GM23338 (cell line): Measurements from ENCODE around the gene BEND2. TPM values are rescaled to one million over a fixed set of nuclear protein-coding genes. Genes with fewer than 3 reads are reported as not detected.

Experiments used
- ATAC-seq: fragments of 200-7000 bp; cut with Tn5 transposase; 3 replicates; pipeline ENCODE4 v1.9.1; 2020
- DNase-seq: peaks from one replicate; pipeline ENCODE4 v3.0.0-alpha.2; 2015; ENCODE audit warnings: low spot score
- H2AFZ ChIP-seq: fragments of 200-600 bp; sonication (generic); 2 replicates; pipeline ENCODE4 v1.8.0; 2016; ENCODE audit warnings: antibody characterized with exemption, mild to moderate bottlenecking, moderate library complexity
- H3F3A ChIP-seq: fragments of 200-600 bp; sonication (generic); replicated peaks from 2 replicates; pipeline ENCODE4 v1.8.0; 2017; ENCODE audit warnings: antibody characterized with exemption, mixed run types, low read depth
- H3K27ac ChIP-seq: fragments of 200-600 bp; sonication (generic); 2 replicates; pipeline ENCODE4 v1.6.1; 2016; ENCODE audit warnings: low read depth
- H3K27me3 ChIP-seq: fragments of 200-600 bp; sonication (generic); 2 replicates; pipeline ENCODE4 v1.8.0; 2016; ENCODE audit warnings: mild to moderate bottlenecking, mixed run types, moderate library complexity; ENCODE audit not compliant: insufficient read depth
- H3K36me3 ChIP-seq: fragments of 200-600 bp; sonication (generic); 2 replicates; pipeline ENCODE4 v1.8.0; 2016; ENCODE audit warnings: mild to moderate bottlenecking; ENCODE audit not compliant: insufficient read depth
- H3K4me1 ChIP-seq: fragments of 200-600 bp; sonication (generic); 2 replicates; pipeline ENCODE4 v1.8.0; 2016; ENCODE audit warnings: mild to moderate bottlenecking, moderate library complexity; ENCODE audit not compliant: insufficient read depth
- H3K4me2 ChIP-seq: fragments of 200-600 bp; sonication (generic); 2 replicates; pipeline ENCODE4 v1.7.1; 2017; ENCODE audit warnings: mixed run types
- H3K4me3 ChIP-seq: fragments of 200-600 bp; sonication (generic); 2 replicates; pipeline ENCODE4 v1.6.1; 2016; ENCODE audit warnings: mixed run types
- H3K79me2 ChIP-seq: fragments of 200-600 bp; sonication (generic); replicated peaks from 2 replicates; pipeline ENCODE4 v1.8.0; 2017; ENCODE audit warnings: mild to moderate bottlenecking; ENCODE audit not compliant: insufficient read depth
- H3K9me2 ChIP-seq: fragments of 200-600 bp; sonication (generic); 2 replicates; pipeline ENCODE4 v1.8.0; 2017; ENCODE audit not compliant: insufficient read depth
- H4K20me1 ChIP-seq: fragments of 200-600 bp; sonication (generic); replicated peaks from 2 replicates; pipeline ENCODE4 v1.8.0; 2017; ENCODE audit warnings: mild to moderate bottlenecking; ENCODE audit not compliant: insufficient read depth
- H3K27ac Mint-ChIP-seq: 2 replicates; pipeline ENCODE4 v1.8.0; 2020; ENCODE audit warnings: inconsistent platforms, mild to moderate bottlenecking, moderate library complexity, mixed read lengths
- H3K27me3 Mint-ChIP-seq: 3 replicates; pipeline ENCODE4 v1.8.0; 2022; ENCODE audit warnings: low read depth, mild to moderate bottlenecking, moderate library complexity, mixed read lengths, inconsistent platforms; ENCODE audit not compliant: insufficient read depth, poor library complexity
- H3K36me3 Mint-ChIP-seq: 3 replicates; pipeline ENCODE4 v1.8.0; 2021; ENCODE audit warnings: low read depth, mild to moderate bottlenecking, inconsistent platforms, moderate library complexity, mixed read lengths
- H3K4me1 Mint-ChIP-seq: 3 replicates; pipeline ENCODE4 v1.8.0; 2020; ENCODE audit warnings: mild to moderate bottlenecking, inconsistent platforms, mixed read lengths
- H3K4me3 Mint-ChIP-seq: 3 replicates; pipeline ENCODE4 v1.8.0; 2021; ENCODE audit warnings: moderate library complexity, mild to moderate bottlenecking, inconsistent platforms, mixed read lengths
- H3K9me3 Mint-ChIP-seq: 3 replicates; pipeline ENCODE4 v1.8.0; 2020; ENCODE audit warnings: moderate library complexity, mild to moderate bottlenecking, inconsistent platforms, mixed read lengths
- NANOG ChIP-seq: IDR thresholded peaks from 2 replicates; pipeline ENCODE4 v1.6.1; 2016; ENCODE audit warnings: antibody characterized with exemption, borderline replicate concordance
- ZNF114 ChIP-seq: fragments of 250-450 bp; sonication (Bioruptor Pico); IDR thresholded peaks from 2 replicates; pipeline ENCODE4 v1.5.0; 2020; ENCODE audit warnings: mild to moderate bottlenecking, moderate library complexity
- polyA plus RNA-seq: library from polyadenylated mRNA; unstranded; fragments of >200 nt; fragmentation: Nextera tagmentation; extraction: Ambion mirVana; gene quantifications from 2 replicates; pipeline ENCODE4 v1.2.1, GENCODE V29; 2016
- total RNA-seq: library from RNA; depleted of rRNA; stranded (reverse); fragments of >200 nt; shearing (Covaris generic); gene quantifications from 2 replicates; pipeline ENCODE4 v1.2.3, GENCODE V29; 2014
- TF ChIP-seq, protein P1 (sequence below): fragments of 250-450 bp; sonication (Bioruptor Pico); IDR thresholded peaks from 2 replicates; pipeline ENCODE4 v1.5.0; 2020; ENCODE audit warnings: mild to moderate bottlenecking, moderate library complexity
- TF ChIP-seq, protein P2 (sequence below): IDR thresholded peaks from one replicate; pipeline ENCODE4 v1.6.1; 2018; ENCODE audit warnings: antibody characterized with exemption; ENCODE audit not compliant: unreplicated experiment

BEND2 gene
- total and polyA plus RNA-seq, 2 experiments from 2014 or later: not detected

DNA sequence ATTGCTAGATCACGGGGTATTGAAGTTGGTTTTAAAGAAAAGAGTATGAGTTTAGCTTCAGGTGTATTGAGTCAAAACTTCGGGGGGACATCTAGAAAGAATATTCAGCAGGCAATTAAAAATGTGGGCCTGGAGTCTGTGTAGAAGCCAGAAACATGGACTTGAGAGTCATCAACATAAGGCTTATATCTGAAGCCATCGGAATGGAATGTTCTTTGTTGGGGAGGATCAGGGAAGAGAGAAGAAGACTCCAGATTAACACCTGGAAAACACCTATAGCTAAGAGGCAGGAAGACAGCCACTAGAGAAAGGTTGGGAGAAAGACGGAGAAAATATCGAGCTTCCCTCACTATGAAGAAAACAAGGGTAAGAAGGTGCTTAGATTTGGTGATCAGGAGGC lies 69.5 kb downstream of the BEND2 start (continued):
- TF ChIP-seq, protein P1, sequence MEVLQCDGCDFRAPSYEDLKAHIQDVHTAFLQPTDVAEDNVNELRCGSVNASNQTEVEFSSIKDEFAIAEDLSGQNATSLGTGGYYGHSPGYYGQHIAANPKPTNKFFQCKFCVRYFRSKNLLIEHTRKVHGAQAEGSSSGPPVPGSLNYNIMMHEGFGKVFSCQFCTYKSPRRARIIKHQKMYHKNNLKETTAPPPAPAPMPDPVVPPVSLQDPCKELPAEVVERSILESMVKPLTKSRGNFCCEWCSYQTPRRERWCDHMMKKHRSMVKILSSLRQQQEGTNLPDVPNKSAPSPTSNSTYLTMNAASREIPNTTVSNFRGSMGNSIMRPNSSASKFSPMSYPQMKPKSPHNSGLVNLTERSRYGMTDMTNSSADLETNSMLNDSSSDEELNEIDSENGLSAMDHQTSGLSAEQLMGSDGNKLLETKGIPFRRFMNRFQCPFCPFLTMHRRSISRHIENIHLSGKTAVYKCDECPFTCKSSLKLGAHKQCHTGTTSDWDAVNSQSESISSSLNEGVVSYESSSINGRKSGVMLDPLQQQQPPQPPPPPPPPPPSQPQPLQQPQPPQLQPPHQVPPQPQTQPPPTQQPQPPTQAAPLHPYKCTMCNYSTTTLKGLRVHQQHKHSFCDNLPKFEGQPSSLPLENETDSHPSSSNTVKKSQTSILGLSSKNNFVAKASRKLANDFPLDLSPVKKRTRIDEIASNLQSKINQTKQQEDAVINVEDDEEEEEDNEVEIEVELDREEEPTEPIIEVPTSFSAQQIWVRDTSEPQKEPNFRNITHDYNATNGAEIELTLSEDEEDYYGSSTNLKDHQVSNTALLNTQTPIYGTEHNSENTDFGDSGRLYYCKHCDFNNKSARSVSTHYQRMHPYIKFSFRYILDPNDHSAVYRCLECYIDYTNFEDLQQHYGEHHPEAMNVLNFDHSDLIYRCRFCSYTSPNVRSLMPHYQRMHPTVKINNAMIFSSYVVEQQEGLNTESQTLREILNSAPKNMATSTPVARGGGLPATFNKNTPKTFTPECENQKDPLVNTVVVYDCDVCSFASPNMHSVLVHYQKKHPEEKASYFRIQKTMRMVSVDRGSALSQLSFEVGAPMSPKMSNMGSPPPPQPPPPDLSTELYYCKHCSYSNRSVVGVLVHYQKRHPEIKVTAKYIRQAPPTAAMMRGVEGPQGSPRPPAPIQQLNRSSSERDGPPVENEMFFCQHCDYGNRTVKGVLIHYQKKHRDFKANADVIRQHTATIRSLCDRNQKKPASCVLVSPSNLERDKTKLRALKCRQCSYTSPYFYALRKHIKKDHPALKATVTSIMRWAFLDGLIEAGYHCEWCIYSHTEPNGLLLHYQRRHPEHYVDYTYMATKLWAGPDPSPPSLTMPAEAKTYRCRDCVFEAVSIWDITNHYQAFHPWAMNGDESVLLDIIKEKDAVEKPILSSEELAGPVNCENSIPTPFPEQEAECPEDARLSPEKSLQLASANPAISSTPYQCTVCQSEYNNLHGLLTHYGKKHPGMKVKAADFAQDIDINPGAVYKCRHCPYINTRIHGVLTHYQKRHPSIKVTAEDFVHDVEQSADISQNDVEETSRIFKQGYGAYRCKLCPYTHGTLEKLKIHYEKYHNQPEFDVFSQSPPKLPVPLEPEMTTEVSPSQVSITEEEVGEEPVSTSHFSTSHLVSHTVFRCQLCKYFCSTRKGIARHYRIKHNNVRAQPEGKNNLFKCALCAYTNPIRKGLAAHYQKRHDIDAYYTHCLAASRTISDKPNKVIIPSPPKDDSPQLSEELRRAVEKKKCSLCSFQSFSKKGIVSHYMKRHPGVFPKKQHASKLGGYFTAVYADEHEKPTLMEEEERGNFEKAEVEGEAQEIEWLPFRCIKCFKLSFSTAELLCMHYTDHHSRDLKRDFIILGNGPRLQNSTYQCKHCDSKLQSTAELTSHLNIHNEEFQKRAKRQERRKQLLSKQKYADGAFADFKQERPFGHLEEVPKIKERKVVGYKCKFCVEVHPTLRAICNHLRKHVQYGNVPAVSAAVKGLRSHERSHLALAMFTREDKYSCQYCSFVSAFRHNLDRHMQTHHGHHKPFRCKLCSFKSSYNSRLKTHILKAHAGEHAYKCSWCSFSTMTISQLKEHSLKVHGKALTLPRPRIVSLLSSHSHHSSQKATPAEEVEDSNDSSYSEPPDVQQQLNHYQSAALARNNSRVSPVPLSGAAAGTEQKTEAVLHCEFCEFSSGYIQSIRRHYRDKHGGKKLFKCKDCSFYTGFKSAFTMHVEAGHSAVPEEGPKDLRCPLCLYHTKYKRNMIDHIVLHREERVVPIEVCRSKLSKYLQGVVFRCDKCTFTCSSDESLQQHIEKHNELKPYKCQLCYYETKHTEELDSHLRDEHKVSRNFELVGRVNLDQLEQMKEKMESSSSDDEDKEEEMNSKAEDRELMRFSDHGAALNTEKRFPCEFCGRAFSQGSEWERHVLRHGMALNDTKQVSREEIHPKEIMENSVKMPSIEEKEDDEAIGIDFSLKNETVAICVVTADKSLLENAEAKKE (CRISPR knock-in tag): no peak

DNA sequence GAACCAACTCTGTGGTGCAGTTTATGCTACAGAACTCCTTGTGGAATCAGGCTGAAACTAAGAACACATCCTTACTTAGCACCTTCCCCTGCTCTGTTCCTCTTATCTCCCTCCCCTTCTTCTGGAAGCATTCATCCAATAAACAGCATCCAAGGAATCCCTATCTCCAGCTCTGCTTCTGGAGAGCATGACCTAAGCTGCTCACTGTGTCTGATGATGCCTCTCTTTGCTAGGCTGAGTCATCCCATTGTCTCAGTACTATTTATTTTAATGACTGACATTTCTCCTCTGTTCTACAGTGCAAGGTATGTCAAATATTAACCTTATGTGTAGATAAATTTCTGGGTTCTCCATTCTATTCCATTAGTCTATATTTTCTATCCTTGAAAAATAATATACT lies 71.2 kb downstream of the BEND2 start:
- H3K4me2 ChIP-seq: no peak overlapping the region
- no peak for TF ChIP-seq ZNF114 (CRISPR knock-in tag)
- TF ChIP-seq NANOG: no peak
- TF ChIP-seq, protein P2, sequence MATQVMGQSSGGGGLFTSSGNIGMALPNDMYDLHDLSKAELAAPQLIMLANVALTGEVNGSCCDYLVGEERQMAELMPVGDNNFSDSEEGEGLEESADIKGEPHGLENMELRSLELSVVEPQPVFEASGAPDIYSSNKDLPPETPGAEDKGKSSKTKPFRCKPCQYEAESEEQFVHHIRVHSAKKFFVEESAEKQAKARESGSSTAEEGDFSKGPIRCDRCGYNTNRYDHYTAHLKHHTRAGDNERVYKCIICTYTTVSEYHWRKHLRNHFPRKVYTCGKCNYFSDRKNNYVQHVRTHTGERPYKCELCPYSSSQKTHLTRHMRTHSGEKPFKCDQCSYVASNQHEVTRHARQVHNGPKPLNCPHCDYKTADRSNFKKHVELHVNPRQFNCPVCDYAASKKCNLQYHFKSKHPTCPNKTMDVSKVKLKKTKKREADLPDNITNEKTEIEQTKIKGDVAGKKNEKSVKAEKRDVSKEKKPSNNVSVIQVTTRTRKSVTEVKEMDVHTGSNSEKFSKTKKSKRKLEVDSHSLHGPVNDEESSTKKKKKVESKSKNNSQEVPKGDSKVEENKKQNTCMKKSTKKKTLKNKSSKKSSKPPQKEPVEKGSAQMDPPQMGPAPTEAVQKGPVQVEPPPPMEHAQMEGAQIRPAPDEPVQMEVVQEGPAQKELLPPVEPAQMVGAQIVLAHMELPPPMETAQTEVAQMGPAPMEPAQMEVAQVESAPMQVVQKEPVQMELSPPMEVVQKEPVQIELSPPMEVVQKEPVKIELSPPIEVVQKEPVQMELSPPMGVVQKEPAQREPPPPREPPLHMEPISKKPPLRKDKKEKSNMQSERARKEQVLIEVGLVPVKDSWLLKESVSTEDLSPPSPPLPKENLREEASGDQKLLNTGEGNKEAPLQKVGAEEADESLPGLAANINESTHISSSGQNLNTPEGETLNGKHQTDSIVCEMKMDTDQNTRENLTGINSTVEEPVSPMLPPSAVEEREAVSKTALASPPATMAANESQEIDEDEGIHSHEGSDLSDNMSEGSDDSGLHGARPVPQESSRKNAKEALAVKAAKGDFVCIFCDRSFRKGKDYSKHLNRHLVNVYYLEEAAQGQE: no peak

More for the DNA sequence above, 71.2 kb downstream of the BEND2 start:
- Histone ChIP-seq H3K4me3 (no peak overlapping the region), H3K27me3 (no peaks in the 10 kb centered on the region), H4K20me1 (no peaks in the 10 kb centered on the region), H3F3A (no peaks in the 10 kb centered on the region), H3K9me2 (no peaks in the 10 kb centered on the region), H3K27ac (no peak overlapping the region), H2AFZ (no peak overlapping the region), H3K79me2 (no peaks in the 10 kb centered on the region), H3K36me3 (no peaks in the 10 kb centered on the region), H3K4me1 (no peaks in the 10 kb centered on the region)
- Mint-ChIP-seq H3K9me3 (no peaks in the 10 kb centered on the region), H3K36me3 (no peaks in the 10 kb centered on the region), H3K4me3 (no peak overlapping the region), H3K4me1 (no peaks in the 10 kb centered on the region; the same call in 2 of the 3 replicates), H3K27me3 (no peaks in the 10 kb centered on the region), H3K27ac (no peak overlapping the region)
- ATAC-seq (no peak), DNase-seq (no peak)
